ENCODE results near the gene DPY19L1.
"Not testable (repeated sequence)": the region's sequence is repeated elsewhere in the genome, so short reads cannot be mapped to it uniquely, and the experiment has no call there.

The DPY19L1 gene

GRCh38 chr7:34991938-34992840, 45.1 kb downstream of the DPY19L1 start:
- peak; percentile 23 for DNase-seq (ENCODE audit: low read depth, low spot score)

- DNase-seq (ENCODE audit: low read depth, low spot score), result not testable (repeated sequence)
Observed at GRCh38 chr7:34988442-34989125, 48.7 kb downstream of the DPY19L1 start.

- DNase-seq (ENCODE audit: low read depth, low spot score), result not testable (repeated sequence)
Observed at GRCh38 chr7:34985155-34985554, 52.1 kb downstream of the DPY19L1 start.

GRCh38 chr7:34984140-34984539, 53.1 kb downstream of the DPY19L1 start:
- not testable (repeated sequence) for DNase-seq (ENCODE audit: low read depth, low spot score)

- no peak for DNase-seq (ENCODE audit: low read depth, low spot score)
Observed at GRCh38 chr7:34982371-34983019, 54.8 kb downstream of the DPY19L1 start.

- DNase-seq (ENCODE audit: low read depth, low spot score), result not testable (repeated sequence)
Observed at GRCh38 chr7:34979124-34979523, 58.2 kb downstream of the DPY19L1 start.

- DNase-seq (ENCODE audit: low read depth, low spot score), result no peak
Observed at GRCh38 chr7:34973400-34973760, 63.9 kb downstream of the DPY19L1 start.

GRCh38 chr7:34972739-34973399, 64.4 kb downstream of the DPY19L1 start:
- not testable (repeated sequence) for DNase-seq (ENCODE audit: low read depth, low spot score)

- DNase-seq (ENCODE audit: low read depth, low spot score), result not testable (repeated sequence)
Observed at GRCh38 chr7:34967818-34968217, 69.5 kb downstream of the DPY19L1 start.

- not testable (repeated sequence) for DNase-seq (ENCODE audit: low read depth, low spot score)
Observed at GRCh38 chr7:34966504-34966903, 70.8 kb downstream of the DPY19L1 start.

- no peak for DNase-seq (ENCODE audit: low read depth, low spot score)
Observed at GRCh38 chr7:34958021-34958420, 79.3 kb downstream of the DPY19L1 start.

- DNase-seq (ENCODE audit: low read depth, low spot score), result no peak
Observed at GRCh38 chr7:34952822-34953221, 84.5 kb downstream of the DPY19L1 start.

- no peak for DNase-seq (ENCODE audit: low read depth, low spot score)
Observed at GRCh38 chr7:34949361-34949760, 87.9 kb downstream of the DPY19L1 start.

GRCh38 chr7:34947427-34947826, 89.9 kb downstream of the DPY19L1 start:
- not testable (repeated sequence) for DNase-seq (ENCODE audit: low read depth, low spot score)

GRCh38 chr7:34946486-34946885, 90.8 kb downstream of the DPY19L1 start:
- DNase-seq (ENCODE audit: low read depth, low spot score), result no peak

GRCh38 chr7:34945894-34946477, 91.3 kb downstream of the DPY19L1 start:
- DNase-seq (ENCODE audit: low read depth, low spot score), result not testable (repeated sequence)

- no peak for DNase-seq (ENCODE audit: low read depth, low spot score)
Observed at GRCh38 chr7:34939175-34939574, 98.1 kb downstream of the DPY19L1 start.

- not testable (repeated sequence) for DNase-seq (ENCODE audit: low read depth, low spot score)
Observed at GRCh38 chr7:34935735-34936165, 101.5 kb downstream of the DPY19L1 start.

- no peak for DNase-seq (ENCODE audit: low read depth, low spot score)
Observed at GRCh38 chr7:34931739-34932138, 105.5 kb downstream of the DPY19L1 start.

GRCh38 chr7:34929783-34930182, 107.5 kb downstream of the DPY19L1 start:
- not testable (repeated sequence) for DNase-seq (ENCODE audit: low read depth, low spot score)

- DNase-seq (ENCODE audit: low read depth, low spot score), result no peak
Observed at GRCh38 chr7:34928560-34928959, 108.7 kb downstream of the DPY19L1 start.
